NCI-H146 treated with DMSO at 0.1 percent for 48 hours (cell line): ENCODE results near the gene SNX5.

ENCODE experiments used
- DNase-seq: peaks from one replicate; lab custom pipeline; 2025; ENCODE audit not compliant: unreplicated experiment; lab: John Stamatoyannopoulos, UW

SNX5 gene

DNA sequence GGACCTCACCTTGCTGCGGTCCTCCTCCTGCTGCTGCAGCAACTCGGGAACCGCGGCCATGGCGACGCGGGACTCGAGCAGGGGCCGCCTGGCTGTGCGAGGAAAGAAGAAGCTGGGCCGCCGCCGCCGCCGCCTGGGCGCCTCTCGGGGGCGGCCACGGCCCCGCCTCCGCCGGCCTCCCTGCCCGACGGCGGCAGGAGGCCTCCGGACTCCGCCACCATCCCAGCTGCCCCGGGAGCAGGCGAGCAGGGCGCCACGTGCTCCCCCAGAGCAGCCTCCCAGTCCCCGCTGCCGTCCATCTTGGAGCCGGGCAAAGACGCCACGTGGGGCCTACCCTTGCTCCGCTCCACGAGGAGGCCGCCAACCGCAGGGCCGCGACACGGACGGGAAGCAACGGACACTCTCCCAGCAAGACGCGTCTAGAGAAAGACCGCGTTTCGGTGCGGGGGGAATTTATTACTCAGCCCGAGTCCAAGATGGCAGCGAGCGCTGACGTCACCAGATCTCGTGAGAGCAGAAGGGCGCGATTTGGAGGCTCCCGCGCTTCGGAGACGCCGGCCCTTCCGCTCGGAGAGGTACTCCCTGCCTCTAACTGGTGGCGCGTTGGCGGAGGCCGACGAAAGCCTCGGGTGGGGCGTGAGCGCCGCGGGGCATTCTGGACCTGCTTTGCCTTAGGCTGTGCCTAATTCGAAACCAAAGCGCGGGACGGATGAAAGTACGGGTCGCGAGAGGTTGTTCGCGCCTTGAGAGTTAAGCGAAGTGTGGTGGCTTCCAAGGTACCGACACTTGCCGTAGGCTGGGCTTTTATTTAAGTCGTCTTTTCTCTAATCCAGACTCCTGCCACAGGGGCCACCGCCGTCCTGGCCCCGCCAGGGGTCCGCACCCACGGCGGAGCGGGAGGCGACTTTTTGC is at the start of gene SNX5, which contains the start of gene MGME1:
TSS of gene SNX5 (minus strand) at position 429 of the 912 bp plus-strand sequence. CDS start at position 60, 369 bp downstream.
TSS of gene MGME1 (plus strand) at position 653 of the 912 bp plus-strand sequence. CDS start 842 bp downstream, outside the sequence.
- peak; percentile 98 for DNase-seq

DNA sequence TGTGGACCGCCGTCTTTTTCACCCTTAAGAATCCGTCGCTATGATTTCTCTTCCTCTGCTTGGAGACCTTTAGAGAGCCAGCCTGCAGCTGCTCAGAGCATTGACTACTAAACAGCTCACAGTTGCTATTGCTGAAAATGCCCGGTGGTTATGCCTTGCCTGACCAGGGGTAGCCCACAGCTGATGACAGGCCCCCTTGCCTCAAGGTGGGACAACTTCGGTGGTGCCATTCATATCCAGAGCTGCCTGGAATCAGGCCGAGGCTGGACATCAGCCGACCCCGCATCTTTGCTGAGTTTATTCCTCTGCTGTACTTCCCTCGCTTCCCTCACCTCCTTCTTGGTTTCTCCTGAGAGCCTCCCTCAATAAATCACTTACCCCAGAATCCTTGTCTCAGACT is 49.5 kb upstream of the SNX5 start:
- no peak for DNase-seq

DNA sequence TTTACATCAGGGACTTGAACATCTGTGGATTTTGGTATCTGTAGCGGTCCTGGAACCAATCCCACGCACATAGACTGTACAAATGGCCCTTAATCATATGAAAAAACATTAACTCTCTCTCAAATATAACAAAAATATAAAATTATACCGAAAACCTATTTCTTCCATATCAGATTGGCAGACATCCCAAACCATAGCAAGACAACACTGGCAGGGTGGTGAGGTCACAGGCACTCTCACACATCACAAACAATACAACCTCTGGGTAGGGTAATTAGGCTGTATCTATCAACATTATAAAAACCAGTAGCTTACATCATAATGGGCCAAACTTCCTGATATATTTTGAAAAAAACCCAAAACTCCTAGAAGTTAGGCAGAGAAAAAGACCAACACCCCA is 48.2 kb upstream of the SNX5 start:
- DNase-seq = no peak

DNA sequence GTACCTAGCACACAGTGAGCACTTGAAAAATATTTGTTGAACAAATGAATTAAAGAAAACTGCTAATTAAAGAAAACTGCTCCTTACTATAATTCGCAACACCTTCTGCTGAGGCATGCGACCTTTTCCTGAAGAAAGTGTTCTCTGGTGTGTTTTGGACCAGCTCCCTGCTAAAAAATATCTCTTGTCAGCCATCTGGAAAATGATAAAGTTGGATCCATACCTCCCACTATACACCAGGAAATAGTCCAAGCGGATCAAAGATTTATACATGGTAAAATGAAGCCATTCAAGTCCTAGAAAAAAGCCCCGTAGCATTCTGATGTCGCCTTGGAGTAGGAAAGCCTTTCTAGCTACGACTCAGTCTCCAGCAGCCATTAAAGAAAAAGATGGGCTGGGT is 45.8 kb upstream of the SNX5 start:
- no peak for DNase-seq

DNA sequence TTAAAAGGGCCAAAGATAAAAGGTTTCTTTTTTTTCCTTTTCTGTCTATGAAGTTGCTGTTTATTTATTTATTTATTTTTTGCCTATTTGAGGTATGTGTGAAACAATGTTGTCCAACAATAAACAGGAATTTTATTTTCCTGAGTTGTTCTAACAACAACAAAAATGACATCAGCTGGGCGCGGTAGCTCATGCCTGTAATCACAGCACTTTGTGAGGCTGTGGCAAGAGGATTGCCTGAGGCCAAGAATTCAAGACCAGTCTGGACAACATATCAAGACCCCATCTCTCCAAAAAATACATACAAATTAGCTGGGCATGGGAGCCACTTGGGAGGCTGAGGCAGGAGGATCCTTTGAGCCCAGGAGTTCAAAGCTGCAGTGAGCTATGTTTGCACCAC is 44.3 kb upstream of the SNX5 start:
- no peak for DNase-seq

DNA sequence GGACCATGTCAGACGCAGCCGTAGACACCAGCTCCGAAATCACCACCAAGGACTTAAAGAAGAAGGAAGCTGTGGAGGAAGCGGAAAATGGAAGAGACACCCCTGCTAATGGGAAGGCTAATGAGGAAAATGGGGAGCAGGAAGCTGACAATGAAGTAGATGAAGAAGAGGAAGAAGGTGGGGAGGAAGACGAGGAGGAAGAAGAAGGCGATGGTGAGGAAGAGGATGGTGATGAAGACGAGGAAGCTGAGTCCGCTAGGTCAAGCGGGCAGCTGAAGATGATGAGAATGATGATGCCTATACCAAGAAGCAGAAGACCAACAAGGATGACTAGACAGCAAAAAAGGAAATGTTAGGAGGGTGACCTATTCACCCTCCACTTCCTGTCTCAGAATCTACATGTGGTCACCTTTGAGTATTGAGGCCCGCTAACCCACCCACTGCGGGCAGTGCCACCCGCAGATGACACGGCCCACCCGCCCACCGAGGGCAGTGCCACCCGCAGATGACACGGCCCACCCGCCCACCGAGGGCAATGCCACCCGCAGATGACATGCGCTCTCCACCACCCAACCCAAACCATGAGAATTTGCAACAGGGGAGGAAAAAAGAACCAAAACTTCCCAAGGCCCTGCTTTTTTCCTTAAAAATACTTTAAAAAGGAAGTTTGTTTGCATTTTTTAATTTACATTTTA is 43.5 kb upstream of the SNX5 start:
- DNase-seq = no peak

DNA sequence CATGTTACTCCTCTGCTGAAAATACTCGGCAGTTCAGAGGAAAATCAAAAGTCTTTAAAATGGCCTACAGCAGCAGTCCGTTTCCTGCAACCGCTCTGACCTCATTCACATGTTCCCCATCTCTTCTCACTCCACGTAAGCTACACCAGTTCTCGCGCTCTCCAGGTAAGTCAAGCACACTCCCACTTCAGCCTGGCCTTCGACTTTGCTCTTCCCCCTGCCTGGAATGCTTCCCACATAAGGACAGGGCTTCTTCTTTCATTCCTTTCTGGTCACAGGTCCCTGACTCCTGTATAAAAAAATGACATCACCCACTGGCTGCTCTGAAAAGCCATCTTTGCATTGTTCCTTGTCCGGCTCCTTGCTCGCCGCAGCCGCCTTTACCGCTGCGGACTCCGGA is 42.9 kb upstream of the SNX5 start:
- no peak for DNase-seq

DNA sequence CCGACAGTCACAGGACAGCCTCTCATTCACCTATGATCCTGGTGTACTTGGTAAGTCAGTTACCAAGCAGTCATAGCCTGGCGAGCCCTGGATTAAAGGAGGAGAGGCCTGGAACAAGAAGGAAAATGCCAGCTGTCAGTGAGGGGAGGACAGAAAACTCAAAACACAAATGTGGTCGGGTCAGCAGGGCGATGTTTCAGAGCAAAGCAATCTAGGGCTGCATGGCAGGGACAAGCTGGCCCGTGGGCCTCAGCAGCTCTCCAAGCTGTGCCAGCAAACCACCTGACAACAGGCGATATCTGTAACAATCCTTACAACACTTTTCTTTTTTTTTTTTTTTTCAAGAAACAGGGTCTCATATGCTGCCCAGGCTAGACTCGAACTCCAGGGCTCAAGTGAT is 40.5 kb upstream of the SNX5 start:
- no peak for DNase-seq

DNA sequence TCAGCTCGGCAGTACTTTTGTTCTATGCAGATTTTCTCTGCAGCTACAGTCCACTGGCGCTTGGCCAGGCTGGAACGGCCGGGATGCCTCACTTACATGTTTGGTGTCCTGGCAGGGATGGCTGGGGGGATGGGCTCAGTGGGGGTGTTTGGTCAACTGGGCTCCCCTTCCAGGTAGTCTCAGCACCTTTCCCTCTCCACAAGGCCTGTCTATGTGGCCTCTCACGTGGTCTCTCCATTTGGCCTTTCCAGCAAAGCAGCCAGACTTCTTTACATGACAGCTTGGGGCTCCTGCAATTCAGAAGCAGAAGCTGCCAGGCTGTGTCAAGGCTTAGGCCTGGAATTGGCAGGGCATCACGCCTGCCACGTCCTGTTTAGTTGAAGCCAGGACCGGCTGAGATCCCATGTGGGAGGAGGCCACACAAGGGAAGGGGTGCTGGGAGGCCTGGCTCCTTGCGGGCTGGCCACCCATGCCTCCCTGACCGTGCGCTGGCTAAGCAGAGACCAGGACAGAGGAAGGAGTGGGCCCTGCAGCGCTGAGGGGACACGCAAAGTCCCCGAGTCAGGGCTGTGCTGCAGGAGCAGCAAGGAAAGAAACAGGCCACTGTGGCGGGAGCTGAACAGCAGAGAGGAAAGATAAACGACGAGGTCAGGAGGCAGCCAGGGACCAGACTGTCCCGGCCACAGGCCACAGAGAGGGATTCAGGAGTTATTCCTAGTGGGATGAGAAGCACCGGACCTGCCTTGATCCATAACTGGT is 39.1 kb upstream of the SNX5 start:
- DNase-seq = no peak

DNA sequence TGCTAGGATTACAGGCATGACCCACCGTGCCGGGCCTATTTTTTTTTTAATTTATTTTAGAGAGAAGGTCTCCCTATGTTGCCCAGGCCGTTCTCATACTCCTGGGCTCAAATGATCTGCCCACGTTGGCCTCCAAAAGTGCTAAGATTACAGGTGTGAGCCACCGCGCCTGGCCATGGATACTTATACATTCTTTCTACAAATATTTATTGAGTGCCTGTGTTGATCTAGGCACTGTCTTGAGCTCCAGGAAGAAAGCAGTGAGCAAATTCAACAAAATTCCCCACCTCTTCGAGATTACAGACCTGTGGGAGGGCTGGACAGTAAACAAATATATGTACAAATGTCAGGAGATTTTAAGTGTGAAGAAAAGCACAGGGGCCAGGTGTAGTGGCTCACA is 38.1 kb upstream of the SNX5 start:
- no peak for DNase-seq

DNA sequence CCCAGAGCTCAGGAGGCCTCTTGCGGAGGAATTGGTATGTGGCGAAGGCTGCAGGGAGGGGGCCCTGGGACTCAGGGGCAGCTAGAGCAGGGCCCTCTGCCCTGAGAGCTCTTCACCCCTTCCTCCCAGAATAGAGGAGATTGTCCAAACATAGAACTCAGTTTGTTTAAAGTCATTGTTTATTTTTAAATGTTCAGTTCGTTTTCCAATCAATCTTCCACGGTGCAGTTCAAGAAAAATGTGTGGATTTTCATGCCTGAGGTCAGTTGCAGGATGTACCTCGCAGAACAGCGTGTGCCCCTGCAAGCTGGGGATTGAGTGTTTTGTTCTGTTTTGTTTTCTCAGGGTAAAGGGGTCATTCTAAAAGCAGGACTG is 37.4 kb upstream of the SNX5 start:
- DNase-seq = no peak

DNA sequence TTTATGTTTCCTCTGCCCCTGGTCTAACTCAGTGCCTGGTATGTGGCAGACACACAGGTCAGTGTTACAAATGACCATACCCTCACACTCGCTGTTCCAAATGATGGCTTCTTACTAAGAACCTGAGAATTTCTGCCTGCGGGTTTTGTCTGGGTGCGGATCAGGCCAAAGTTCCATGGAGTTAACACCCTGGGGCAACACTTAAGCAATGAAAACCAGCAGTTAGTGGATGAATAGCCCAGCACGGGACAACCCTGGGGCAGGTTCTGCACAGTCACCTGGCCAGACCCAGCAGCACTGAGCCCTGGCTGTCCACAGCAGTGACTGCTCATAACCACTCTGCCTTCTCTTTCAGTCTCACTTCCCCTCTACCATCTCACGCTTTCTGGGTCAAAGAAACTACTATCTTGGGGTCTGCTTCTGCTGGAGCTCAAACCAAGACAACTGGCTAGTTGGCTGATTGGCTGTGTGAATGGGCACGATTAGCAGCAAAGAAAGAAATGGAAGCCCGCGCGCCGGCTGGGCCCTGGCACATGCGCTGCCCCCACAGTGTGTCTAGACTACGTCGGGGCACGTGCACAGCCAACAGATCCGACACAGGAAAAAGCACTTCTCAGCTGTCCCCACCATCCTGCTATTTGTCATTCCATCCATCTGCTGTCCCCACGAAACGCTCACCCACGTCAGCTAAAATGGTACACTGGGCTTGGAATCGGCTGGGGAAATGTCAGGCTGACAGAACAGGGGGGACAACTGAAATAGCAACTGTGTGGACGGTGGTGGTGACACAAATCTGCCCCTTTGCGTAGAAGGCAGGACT is 36.8 kb upstream of the SNX5 start:
- no peak for DNase-seq

DNA sequence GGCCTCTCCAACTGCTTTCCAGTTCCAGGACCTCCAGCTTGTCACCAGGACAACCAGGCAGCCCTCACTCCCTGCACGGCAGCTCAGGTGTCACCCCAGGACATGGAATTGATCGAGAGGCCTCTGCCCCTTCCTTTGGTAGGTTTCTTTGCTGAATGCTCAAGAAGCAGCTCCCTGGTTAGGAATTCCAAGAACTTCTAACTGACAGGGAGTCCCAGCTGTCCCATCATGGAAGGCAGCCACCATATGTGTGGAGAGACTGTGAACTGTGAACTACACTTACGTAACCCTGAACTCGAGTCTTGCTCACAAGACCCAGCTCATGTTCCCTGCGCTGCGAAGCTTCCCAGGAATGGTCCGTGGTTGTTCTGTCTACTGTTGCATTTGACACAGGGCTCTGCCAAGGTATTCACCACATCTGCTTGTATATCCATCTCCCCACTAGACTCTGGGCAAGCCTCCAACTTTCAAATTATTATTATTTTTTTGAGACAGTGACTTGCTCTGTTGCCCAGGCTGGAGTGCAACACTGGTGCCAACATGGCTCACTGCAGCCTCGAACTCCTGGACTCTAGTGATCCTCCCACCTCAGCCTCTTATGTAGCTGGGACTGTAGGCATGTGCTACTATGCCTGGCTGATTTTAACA is 35.9 kb upstream of the SNX5 start:
- DNase-seq = no peak

DNA sequence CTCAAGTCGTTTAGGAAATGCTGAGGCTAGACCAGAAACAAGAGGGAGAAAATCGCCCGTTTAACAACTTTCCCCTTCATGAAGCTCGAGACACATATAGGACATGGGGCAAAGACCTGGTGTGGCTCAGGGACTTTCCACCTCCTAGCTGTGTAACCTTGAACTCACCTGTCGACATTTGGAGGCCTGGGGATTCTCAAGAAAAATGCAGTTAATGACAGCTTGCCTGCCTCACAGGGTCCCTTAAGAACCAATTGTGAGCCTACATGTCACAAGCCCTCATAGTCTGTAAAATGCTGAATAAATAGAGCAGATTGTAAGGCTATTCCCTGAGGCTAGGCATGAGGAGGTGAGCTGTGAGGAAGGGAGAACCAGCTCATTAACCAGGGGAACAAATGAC is 35.3 kb upstream of the SNX5 start:
- no peak for DNase-seq

DNA sequence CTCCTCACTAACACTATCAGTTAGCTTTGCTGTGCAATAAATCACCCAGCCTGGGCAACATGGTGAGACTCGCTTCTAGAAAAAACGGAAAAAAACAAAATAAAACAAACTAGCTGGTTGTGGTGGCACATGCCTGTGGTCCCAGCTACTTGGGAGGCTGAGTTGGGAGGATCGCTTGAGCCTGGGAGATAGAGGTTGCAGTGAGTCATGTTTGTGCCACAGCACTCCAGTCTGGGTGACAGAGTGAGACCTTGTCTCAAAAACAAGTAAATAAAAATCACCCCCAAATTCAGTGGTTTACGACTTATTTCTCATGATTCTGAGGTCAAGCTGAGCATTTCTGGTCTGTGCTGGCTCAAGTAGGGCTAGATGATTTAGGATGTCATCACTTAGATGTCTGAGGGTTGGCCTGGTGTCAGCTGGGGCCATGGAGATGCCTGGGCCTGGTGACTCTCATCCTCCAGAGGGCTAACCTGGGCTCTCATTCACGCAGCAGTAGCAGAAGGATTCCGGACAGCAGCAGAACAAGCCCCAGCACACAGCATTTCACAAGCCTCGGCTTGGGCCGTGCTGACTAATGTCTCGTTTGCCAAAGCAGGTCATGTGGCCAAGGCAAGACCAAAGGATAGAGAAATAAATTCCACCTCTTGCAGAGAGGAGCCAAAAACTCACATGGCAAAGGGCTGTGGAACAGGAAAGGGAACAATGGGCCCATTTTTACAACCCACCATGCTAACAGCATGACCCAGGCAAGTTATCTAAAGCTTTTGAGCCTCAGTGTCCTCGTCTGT is 32.7 kb upstream of the SNX5 start:
- DNase-seq = no peak

DNA sequence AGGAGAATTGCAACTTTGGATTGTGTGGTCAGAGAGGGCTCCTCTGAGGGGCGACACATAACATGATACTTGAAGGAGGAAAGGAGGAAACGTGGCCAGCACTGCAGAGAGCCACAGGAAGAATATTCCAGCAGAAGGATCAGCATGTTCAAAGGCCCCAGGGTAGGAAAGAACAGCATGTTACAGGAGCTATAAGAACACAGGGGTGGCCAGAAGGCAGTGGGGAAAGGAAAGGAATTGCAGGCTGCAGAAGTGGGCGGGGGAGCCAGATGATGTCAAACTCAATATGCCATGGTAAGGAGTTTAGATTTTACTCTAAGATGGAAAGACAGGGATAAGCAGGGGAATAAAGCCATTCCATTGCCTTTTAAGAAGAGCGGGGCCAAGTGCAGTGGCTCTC is 31.0 kb upstream of the SNX5 start:
- no peak for DNase-seq

DNA sequence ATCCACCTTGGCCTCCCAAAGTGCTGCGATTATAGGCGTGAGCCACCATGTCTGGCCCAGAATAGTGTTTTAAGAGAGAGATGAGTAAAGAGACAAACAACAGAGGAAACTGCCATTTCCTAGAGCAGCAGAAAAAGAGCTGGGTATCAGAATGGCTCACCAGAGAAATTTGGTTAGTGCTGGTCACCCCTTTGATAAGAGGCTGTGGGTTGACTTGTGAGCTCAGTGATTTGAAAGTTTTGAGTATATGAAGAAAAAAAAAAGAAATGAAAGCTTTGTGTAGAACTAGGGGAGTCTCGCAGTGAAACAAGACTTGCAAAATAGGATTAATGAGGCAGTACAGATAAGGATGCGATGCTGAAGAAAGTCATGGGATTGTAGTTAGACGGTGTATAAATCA is 29.9 kb upstream of the SNX5 start:
- no peak for DNase-seq

DNA sequence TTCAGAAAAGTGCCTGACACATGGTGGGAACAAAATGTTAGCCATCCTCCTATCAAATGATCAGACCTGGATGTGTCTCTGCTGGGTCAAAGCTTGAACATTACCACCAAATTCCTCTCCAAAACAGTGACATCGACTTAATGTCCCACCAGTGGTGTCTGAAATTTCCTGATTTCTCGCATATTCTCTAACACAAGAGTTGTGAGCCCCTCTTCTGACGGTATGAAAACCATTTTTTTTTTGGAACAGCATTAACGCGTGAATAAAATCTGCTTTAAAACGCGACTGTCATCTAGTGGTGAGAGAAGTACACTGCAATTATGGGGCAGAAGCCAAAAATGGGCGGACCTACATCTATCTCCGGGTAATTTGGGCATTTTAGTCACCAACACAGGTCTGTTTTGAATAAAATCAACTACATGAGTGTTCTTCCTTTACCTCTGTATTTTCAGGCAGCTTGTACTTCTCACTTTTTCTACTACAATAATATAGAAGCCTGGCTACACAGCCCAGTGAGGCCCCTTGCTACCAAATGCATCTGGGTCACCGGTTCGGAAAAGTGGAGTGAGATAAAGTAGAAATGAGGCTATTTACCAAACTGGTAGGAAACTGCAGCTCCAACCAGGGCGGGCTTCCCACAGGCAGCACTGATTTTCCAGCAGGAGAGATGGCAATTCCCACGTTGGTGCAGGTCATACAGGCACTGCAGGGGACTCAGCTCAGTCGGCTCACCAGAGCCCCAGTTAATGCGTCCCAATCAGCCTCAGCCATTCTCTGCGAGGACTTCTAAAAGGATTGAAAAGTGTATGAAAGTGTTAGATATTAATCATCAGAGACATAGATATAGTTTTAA is 27.6 kb upstream of the SNX5 start:
- peak; percentile 44 for DNase-seq

DNA sequence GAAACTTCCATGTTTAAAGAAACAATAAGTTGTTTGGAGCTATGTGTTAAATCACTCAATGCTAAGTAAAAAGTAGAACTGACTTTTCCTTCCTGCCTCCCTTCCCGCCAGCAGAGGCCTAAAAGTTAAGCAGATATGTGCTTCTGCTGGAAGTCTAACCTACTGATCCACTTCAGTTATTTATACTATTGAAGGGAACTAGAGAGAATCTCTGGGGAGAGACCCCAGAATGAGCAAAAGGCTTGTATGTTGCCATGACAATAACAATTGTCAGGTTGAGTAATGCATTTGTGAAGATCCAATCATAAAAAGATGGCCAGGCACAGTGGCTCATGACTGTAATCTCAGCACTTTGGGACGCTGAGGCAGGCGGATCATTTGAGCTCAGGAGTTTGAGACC is 25.0 kb upstream of the SNX5 start:
- DNase-seq = no peak
